Prostate gland (tissue), 2 donors: ENCODE data around the gene MED20. TPM values are rescaled to one million over a fixed set of nuclear protein-coding genes. Genes with fewer than 3 reads are reported as not detected.

Source experiments
- DNase-seq: peaks from one replicate; pipeline ENCODE4 v3.0.0-alpha.2; 2019; ENCODE audit warnings: low spot score
- H3K27ac ChIP-seq, 2 donors: fragments of 200-600 bp; sonication (generic); 2 replicates each; pipeline ENCODE4 v1.5.1; 2017 to 2019
- H3K27me3 ChIP-seq: fragments of 200-600 bp; sonication (generic); replicated peaks from 2 replicates; pipeline ENCODE4 v1.5.1; 2019; ENCODE audit not compliant: insufficient read depth
- H3K36me3 ChIP-seq, 2 donors: fragments of 200-600 bp; sonication (generic); 1 replicate in 1 of 2; 2 replicates in 1 of 2; pipeline versions ENCODE4 v1.5.1 to v1.8.1; 2017 to 2019
- H3K4me1 ChIP-seq: fragments of 200-600 bp; sonication (generic); replicated peaks from 2 replicates; pipeline ENCODE4 v1.5.1; 2019
- H3K4me3 ChIP-seq, 2 donors: fragments of 200-600 bp; sonication (generic); 2 replicates each; pipeline ENCODE4 v1.5.1; 2017 to 2019
- H3K9me3 ChIP-seq: fragments of 200-600 bp; sonication (generic); 2 replicates; pipeline ENCODE4 v1.5.1; 2017
- POLR2A ChIP-seq: fragments of 450-650 bp; IDR thresholded peaks from one replicate; pipeline ENCODE4 v1.6.1; 2016; ENCODE audit warnings: antibody characterized with exemption, mild to moderate bottlenecking
- POLR2AphosphoS5 ChIP-seq: sonication (generic); formaldehyde crosslinking; IDR thresholded peaks from one replicate; pipeline ENCODE4 v1.6.1; 2017; ENCODE audit warnings: antibody characterized with exemption
- WGBS: methylation state at CpG from one replicate; pipeline ENCODE4 v1.1.5; 2018; 5-methylcytosine and 5-hydroxymethylcytosine counted together
- intact Hi-C: fragments of 100-400 bp; cut with DNase I; formaldehyde crosslinking; loops from one replicate; pipeline ENCODE4 v1.14.2; 2022
- total RNA-seq, 2 donors: library from RNA; depleted of rRNA; stranded (reverse); fragments of >200 nt; gene quantifications; one replicate each; pipeline ENCODE4 v1.1.0, GENCODE V29; 2016
- TF ChIP-seq, protein P1 (sequence below), 4 experiments: fragments of 200-600 bp in 2 of 4; fragments of 450-650 bp in 2 of 4; sonication (generic) in 2 of 4; IDR thresholded peaks; 1 replicate in 3 of 4; 2 replicates in 1 of 4; pipeline ENCODE4 v1.5.1; 2016 to 2019; ENCODE audit warnings: antibody characterized with exemption in 4 of 4, mild to moderate bottlenecking in 2 of 4, moderate library complexity in 2 of 4

The MED20 gene
- total RNA-seq, 2 donors from 2014 or later = 20.2 to 25.5 TPM

- 99% methylated on average over 4 of the region's 4 CpGs for WGBS
- TF ChIP-seq POLR2A (no peak), POLR2AphosphoS5 (no peak)
- TF ChIP-seq, protein P1, sequence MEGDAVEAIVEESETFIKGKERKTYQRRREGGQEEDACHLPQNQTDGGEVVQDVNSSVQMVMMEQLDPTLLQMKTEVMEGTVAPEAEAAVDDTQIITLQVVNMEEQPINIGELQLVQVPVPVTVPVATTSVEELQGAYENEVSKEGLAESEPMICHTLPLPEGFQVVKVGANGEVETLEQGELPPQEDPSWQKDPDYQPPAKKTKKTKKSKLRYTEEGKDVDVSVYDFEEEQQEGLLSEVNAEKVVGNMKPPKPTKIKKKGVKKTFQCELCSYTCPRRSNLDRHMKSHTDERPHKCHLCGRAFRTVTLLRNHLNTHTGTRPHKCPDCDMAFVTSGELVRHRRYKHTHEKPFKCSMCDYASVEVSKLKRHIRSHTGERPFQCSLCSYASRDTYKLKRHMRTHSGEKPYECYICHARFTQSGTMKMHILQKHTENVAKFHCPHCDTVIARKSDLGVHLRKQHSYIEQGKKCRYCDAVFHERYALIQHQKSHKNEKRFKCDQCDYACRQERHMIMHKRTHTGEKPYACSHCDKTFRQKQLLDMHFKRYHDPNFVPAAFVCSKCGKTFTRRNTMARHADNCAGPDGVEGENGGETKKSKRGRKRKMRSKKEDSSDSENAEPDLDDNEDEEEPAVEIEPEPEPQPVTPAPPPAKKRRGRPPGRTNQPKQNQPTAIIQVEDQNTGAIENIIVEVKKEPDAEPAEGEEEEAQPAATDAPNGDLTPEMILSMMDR (IDR thresholded peaks at IDR 0.05) = no peak
- intact Hi-C loops = no loop called here
- Histone ChIP-seq H3K36me3 (no peaks in the 10 kb centered on the region), H3K27me3 (no peaks in the 10 kb centered on the region), H3K9me3 (no peaks in the 10 kb centered on the region), H3K27ac (no peak overlapping the region), H3K4me1 (peaks cover 6% of the 10 kb centered on the region), H3K4me3 (no peak overlapping the region)
- DNase-seq = no peak
Measured at GRCh38 chr6:41914869-41915530, 5.9 kb downstream of the MED20 start.

DNA sequence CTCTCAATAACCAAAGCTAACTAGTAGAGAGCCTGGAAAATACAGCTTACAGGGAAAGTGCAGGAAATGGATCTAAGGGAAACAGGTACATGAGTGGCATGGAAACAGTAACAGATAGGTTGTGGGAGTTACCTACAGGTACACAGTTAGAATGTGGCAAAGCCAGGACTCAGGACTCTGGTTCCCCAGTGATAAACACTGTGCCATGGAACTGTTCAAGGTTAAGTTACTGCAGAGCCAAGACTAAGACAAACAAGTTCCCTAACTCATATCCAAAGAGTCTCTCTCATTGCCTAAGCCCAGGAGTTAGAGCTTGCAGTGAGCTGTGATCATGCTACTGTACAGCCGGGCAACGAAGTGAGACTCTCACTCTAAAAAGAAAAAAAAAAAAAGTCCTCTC lies 6.6 kb downstream of the MED20 start:
- no peak for DNase-seq
- Histone ChIP-seq H3K27ac (no peak overlapping the region), H3K4me1 (peaks cover 1% of the 10 kb centered on the region), H3K36me3 (no peaks in the 10 kb centered on the region), H3K4me3 (no peak overlapping the region), H3K9me3 (no peaks in the 10 kb centered on the region), H3K27me3 (no peaks in the 10 kb centered on the region)
- intact Hi-C loops = no loop called here
- TF ChIP-seq, protein P1 (IDR thresholded peaks at IDR 0.05) = no peak
- no peak for TF ChIP-seq POLR2A
- no peak for TF ChIP-seq POLR2AphosphoS5
- WGBS = 93% methylated on average over 2 of the region's 2 CpGs

DNA sequence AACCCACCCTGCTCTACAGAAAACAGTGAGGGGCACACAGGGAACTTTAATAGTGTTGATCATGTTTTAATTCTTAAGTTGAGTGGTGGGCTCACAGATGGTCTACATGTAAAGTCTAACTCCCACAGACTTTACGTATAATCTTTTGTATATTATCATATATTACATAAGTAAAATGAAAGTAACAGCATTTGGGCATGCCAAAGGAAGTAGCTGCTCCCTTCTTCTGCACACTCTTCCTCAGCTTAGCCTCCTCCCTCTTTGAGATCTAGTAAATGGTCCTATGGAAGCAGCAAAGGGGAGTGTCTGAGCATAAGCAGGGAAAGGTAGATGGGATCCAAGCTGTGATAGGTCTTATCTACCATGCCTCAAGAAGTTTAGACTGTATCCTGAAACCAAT lies 11.2 kb downstream of the MED20 start:
- DNase-seq = no peak
- H3K4me3 ChIP-seq = no peak overlapping the region
- H3K4me1 ChIP-seq = no peaks in the 10 kb centered on the region
- H3K27me3 ChIP-seq = no peaks in the 10 kb centered on the region
- TF ChIP-seq, protein P1 (IDR thresholded peaks at IDR 0.05) = no peak
- TF ChIP-seq POLR2AphosphoS5 (no peak), POLR2A (no peak)
- no peaks in the 10 kb centered on the region for H3K9me3 ChIP-seq
- WGBS = 87% methylated on average over 1 of the region's 1 CpG
- H3K27ac ChIP-seq = no peak overlapping the region
- intact Hi-C loops = no loop called here
- H3K36me3 ChIP-seq = no peaks in the 10 kb centered on the region

- intact Hi-C loops = no loop called here
- Histone ChIP-seq H3K36me3 (no peaks in the 10 kb centered on the region), H3K9me3 (no peaks in the 10 kb centered on the region), H3K4me1 (no peaks in the 10 kb centered on the region), H3K4me3 (no peak overlapping the region), H3K27ac (no peak overlapping the region), H3K27me3 (no peaks in the 10 kb centered on the region)
- TF ChIP-seq, protein P1 (IDR thresholded peaks at IDR 0.05) = no peak
- TF ChIP-seq POLR2AphosphoS5 (no peak), POLR2A (no peak)
- DNase-seq = no peak
- WGBS = 100% methylated on average over 1 of the region's 1 CpG
Measured at GRCh38 chr6:41901882-41902519, 18.9 kb downstream of the MED20 start.

GRCh38 chr6:41900861-41901260 lies 20.1 kb downstream of the MED20 start:
- H3K36me3 ChIP-seq = no peaks in the 10 kb centered on the region
- intact Hi-C loops = no loop called here
- H3K27me3 ChIP-seq = no peaks in the 10 kb centered on the region
- H3K27ac ChIP-seq = no peak overlapping the region
- no peaks in the 10 kb centered on the region for H3K9me3 ChIP-seq
- 91% methylated on average over 1 of the region's 1 CpG for WGBS
- no peak for DNase-seq
- TF ChIP-seq, protein P1 (IDR thresholded peaks at IDR 0.05) = no peak
- TF ChIP-seq POLR2A = no peak
- no peak for TF ChIP-seq POLR2AphosphoS5
- H3K4me3 ChIP-seq = no peak overlapping the region
- peaks cover 5% of the 10 kb centered on the region for H3K4me1 ChIP-seq
